GM19372 (cell line): ENCODE data around the gene KAT2B.

Experiments
- ATAC-seq: cut with Tn5 transposase; IDR thresholded peaks from one replicate; pipeline ENCODE4 v1.9.1; 2021; ENCODE audit warnings: mild to moderate bottlenecking, low read depth, moderate library complexity; ENCODE audit not compliant: unreplicated experiment

Gene KAT2B

GRCh38 chr3:20197775-20198174 lies 157.5 kb downstream of the KAT2B start:
- no peak for ATAC-seq

GRCh38 chr3:20201143-20201542 lies 160.9 kb downstream of the KAT2B start:
- no peak for ATAC-seq
